ENCODE data around the gene GMNN.

Gene GMNN

GRCh38 chr6:24759718-24760117 is 15.0 kb upstream of the GMNN start (continued):
- TF ChIP-seq, protein P1, sequence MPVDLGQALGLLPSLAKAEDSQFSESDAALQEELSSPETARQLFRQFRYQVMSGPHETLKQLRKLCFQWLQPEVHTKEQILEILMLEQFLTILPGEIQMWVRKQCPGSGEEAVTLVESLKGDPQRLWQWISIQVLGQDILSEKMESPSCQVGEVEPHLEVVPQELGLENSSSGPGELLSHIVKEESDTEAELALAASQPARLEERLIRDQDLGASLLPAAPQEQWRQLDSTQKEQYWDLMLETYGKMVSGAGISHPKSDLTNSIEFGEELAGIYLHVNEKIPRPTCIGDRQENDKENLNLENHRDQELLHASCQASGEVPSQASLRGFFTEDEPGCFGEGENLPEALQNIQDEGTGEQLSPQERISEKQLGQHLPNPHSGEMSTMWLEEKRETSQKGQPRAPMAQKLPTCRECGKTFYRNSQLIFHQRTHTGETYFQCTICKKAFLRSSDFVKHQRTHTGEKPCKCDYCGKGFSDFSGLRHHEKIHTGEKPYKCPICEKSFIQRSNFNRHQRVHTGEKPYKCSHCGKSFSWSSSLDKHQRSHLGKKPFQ (tag by site-specific recombination; IDR thresholded peaks at IDR 0.05): no peak
- TF ChIP-seq ZBTB10 (tag by site-specific recombination; IDR thresholded peaks at IDR 0.05): no peak
- no peak for TF ChIP-seq ZNF202 (tag by site-specific recombination; IDR thresholded peaks at IDR 0.05; ENCODE audit: borderline replicate concordance)

- Histone ChIP-seq H3K4me3 (ENCODE audit: low read depth, low read length) (no peak overlapping the region), H3K27ac (ENCODE audit: extremely low read depth, low read depth, low read length) (no peak overlapping the region), H3K4me1 (ENCODE audit: control insufficient read depth, insufficient read depth, low read length) (no peaks in the 10 kb centered on the region), H3K36me3 (ENCODE audit: control insufficient read depth in 2 of 2, insufficient read depth in 1 of 2, low read length in 2 of 2) (no peaks in the 10 kb centered on the region), H3K9me3 (ENCODE audit: control insufficient read depth, insufficient read depth, low read depth, low read length) (no peaks in the 10 kb centered on the region)
- POLR2A ChIA-PET: no interaction called here
- CTCF ChIA-PET: no interaction called here
- TF ChIP-seq MYNN (tag by site-specific recombination; IDR thresholded peaks at IDR 0.05; ENCODE audit: borderline replicate concordance): no peak
- TF ChIP-seq ZNF473 (tag by site-specific recombination; IDR thresholded peaks at IDR 0.05): no peak
- no peak for TF ChIP-seq ZNF664 (tag by site-specific recombination; IDR thresholded peaks at IDR 0.05)
- TF ChIP-seq ZNF223 (tag by site-specific recombination; IDR thresholded peaks at IDR 0.05): no peak; the same call in 1 of the 2 replicates
- TF ChIP-seq ZNF292 (tag by site-specific recombination; IDR thresholded peaks at IDR 0.05; ENCODE audit: borderline replicate concordance, low read depth): 0 out of 2 replicates have a peak, but pooled peaks have one; percentile 66
- no peak for TF ChIP-seq ZNF558 (tag by site-specific recombination; IDR thresholded peaks at IDR 0.05)
- TF ChIP-seq ZBTB7A (tag by site-specific recombination; IDR thresholded peaks at IDR 0.05; ENCODE audit: low read depth): no peak
- TF ChIP-seq KLF1 (tag by site-specific recombination; IDR thresholded peaks at IDR 0.05): no peak
- TF ChIP-seq ZBTB1 (tag by site-specific recombination; IDR thresholded peaks at IDR 0.05): no peak
- TF ChIP-seq, protein P2, sequence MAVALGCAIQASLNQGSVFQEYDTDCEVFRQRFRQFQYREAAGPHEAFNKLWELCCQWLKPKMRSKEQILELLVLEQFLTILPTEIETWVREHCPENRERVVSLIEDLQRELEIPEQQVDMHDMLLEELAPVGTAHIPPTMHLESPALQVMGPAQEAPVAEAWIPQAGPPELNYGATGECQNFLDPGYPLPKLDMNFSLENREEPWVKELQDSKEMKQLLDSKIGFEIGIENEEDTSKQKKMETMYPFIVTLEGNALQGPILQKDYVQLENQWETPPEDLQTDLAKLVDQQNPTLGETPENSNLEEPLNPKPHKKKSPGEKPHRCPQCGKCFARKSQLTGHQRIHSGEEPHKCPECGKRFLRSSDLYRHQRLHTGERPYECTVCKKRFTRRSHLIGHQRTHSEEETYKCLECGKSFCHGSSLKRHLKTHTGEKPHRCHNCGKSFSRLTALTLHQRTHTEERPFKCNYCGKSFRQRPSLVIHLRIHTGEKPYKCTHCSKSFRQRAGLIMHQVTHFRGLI (tag by site-specific recombination; IDR thresholded peaks at IDR 0.05): no peak
- TF ChIP-seq, protein P3, sequence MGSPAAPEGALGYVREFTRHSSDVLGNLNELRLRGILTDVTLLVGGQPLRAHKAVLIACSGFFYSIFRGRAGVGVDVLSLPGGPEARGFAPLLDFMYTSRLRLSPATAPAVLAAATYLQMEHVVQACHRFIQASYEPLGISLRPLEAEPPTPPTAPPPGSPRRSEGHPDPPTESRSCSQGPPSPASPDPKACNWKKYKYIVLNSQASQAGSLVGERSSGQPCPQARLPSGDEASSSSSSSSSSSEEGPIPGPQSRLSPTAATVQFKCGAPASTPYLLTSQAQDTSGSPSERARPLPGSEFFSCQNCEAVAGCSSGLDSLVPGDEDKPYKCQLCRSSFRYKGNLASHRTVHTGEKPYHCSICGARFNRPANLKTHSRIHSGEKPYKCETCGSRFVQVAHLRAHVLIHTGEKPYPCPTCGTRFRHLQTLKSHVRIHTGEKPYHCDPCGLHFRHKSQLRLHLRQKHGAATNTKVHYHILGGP (tag by site-specific recombination; IDR thresholded peaks at IDR 0.05): no peak
- TF ChIP-seq ZNF175 (tag by site-specific recombination; IDR thresholded peaks at IDR 0.05): no peak
- TF ChIP-seq ZNF114 (tag by site-specific recombination; IDR thresholded peaks at IDR 0.05): no peak
- no peak for TF ChIP-seq TSHZ1 (tag by site-specific recombination; IDR thresholded peaks at IDR 0.05; ENCODE audit: borderline replicate concordance)
- TF ChIP-seq REPIN1 (tag by site-specific recombination; IDR thresholded peaks at IDR 0.05; ENCODE audit: low read depth): no peak
- TF ChIP-seq ZNF280D (tag by site-specific recombination; IDR thresholded peaks at IDR 0.05): no peak
- no peak for TF ChIP-seq ZFP69B (tag by site-specific recombination; IDR thresholded peaks at IDR 0.05)
- no peak for TF ChIP-seq ZNF529 (tag by site-specific recombination; IDR thresholded peaks at IDR 0.05; ENCODE audit: insufficient replicate concordance)
- TF ChIP-seq ZNF624 (tag by site-specific recombination; IDR thresholded peaks at IDR 0.05): no peak
- TF ChIP-seq RBAK (tag by site-specific recombination; IDR thresholded peaks at IDR 0.05): 0 out of 2 replicates have a peak, but pooled peaks have one; percentile 53
- peak; percentile 83 for TF ChIP-seq ZNF560 (tag by site-specific recombination; IDR thresholded peaks at IDR 0.05; ENCODE audit: borderline replicate concordance)
Measured at GRCh38 chr6:24760210-24760609, 14.5 kb upstream of the GMNN start.
